Activated naive CD4-positive, alpha-beta T cell treated with anti-CD3 and anti-CD28 coated beads for 36 hours (primary cell): ENCODE results near the gene NTSR1. TPM values are rescaled to one million over a fixed set of nuclear protein-coding genes. Genes with fewer than 3 reads are reported as not detected.

ENCODE experiments used
- CTCF ChIA-PET: fragments of 350-600 bp; sonication (Branson Sonifier 250); formaldehyde crosslinking; loops from one replicate; lab custom pipeline; 2021; ENCODE audit warnings: antibody characterized with exemption; lab: Charles Lee
- DNase-seq: peaks from one replicate; pipeline ENCODE4 v3.0.0-alpha.2; 2020
- H3K27ac Mint-ChIP-seq: one replicate; pipeline ENCODE4 v1.8.0; 2021; ENCODE audit warnings: mild to moderate bottlenecking, mixed read lengths
- H3K27me3 Mint-ChIP-seq: one replicate; pipeline ENCODE4 v1.8.0; 2021; ENCODE audit warnings: low read depth, mixed read lengths
- H3K36me3 Mint-ChIP-seq: one replicate; pipeline ENCODE4 v1.8.0; 2021; ENCODE audit warnings: low read depth, mixed read lengths
- H3K4me1 Mint-ChIP-seq: one replicate; pipeline ENCODE4 v1.8.0; 2021; ENCODE audit warnings: low read depth, mixed read lengths
- H3K4me3 Mint-ChIP-seq: one replicate; pipeline ENCODE4 v1.8.0; 2021; ENCODE audit warnings: mild to moderate bottlenecking, moderate library complexity, mixed read lengths
- H3K9me3 Mint-ChIP-seq: one replicate; pipeline ENCODE4 v1.8.0; 2021; ENCODE audit warnings: mixed read lengths
- intact Hi-C: fragments of 100-400 bp; cut with micrococcal nuclease; formaldehyde crosslinking; loops from one replicate; pipeline ENCODE4 v1.15.1; 2023
- total RNA-seq, 2 experiments: library from RNA; stranded (reverse); gene quantifications; one replicate each; pipeline ENCODE4 v1.2.3, GENCODE V29; 2021

Gene NTSR1
- total RNA-seq, 2 experiments from 2014 or later, result not detected

DNA sequence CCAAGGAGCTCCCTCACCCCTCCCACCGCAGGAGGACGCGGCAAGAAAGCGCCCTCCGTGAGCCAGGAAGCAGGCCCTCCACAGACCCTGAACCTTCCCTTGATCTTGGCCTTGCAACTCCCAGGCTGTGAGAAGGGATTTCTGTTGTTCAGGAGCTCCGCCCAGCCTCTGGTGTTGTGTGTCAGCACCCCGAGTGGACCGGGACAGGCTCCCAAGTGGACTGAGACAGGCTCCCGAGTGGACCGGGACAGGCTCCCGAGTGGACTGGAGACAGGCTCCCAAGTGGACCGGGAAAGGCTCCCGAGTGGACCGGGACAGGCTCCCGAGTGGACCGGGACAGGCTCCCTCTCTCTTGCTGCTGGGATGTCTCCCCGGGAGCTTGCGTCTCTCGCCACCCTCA lies 9.3 kb upstream of the NTSR1 start:
- H3K4me3 Mint-ChIP-seq, result no peak overlapping the region
- intact Hi-C loops, result no loop called here
- peaks cover 4% of the 10 kb centered on the region for H3K4me1 Mint-ChIP-seq
- H3K36me3 Mint-ChIP-seq, result no peaks in the 10 kb centered on the region
- H3K9me3 Mint-ChIP-seq, result no peaks in the 10 kb centered on the region
- no peak overlapping the region for H3K27ac Mint-ChIP-seq
- DNase-seq, result no peak
- H3K27me3 Mint-ChIP-seq, result no peaks in the 10 kb centered on the region
- CTCF ChIA-PET, result no interaction called here

DNA sequence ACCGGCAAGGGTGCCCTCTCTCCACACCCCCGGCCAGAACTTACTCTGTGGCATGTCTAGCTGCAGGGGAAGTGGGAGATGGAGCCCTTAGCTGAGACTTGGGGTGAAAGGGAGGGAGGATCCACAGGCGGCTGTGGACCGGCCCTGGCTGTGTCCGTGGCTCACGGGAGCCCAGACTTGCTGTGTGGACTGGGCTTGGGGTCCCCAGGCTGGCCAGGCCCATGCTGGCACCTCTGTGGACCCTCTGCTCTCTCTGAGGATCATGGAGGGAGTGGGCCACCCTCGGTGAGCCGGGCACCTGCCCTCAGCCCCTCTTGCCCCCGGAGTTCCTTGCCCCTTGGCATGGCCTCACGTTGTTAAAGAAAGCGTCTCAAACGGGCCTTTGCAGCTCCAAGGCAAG lies 8.9 kb upstream of the NTSR1 start:
- CTCF ChIA-PET, result no interaction called here
- H3K27me3 Mint-ChIP-seq, result no peaks in the 10 kb centered on the region
- no peak overlapping the region for H3K27ac Mint-ChIP-seq
- peaks cover 4% of the 10 kb centered on the region for H3K4me1 Mint-ChIP-seq
- DNase-seq, result no peak
- intact Hi-C loops, result loop anchor here (5.0 kb wide), 1 partner anchor 108 kb away; no protein-coding TSS in a partner anchor
- no peaks in the 10 kb centered on the region for H3K9me3 Mint-ChIP-seq
- H3K36me3 Mint-ChIP-seq, result no peaks in the 10 kb centered on the region
- H3K4me3 Mint-ChIP-seq, result no peak overlapping the region

DNA sequence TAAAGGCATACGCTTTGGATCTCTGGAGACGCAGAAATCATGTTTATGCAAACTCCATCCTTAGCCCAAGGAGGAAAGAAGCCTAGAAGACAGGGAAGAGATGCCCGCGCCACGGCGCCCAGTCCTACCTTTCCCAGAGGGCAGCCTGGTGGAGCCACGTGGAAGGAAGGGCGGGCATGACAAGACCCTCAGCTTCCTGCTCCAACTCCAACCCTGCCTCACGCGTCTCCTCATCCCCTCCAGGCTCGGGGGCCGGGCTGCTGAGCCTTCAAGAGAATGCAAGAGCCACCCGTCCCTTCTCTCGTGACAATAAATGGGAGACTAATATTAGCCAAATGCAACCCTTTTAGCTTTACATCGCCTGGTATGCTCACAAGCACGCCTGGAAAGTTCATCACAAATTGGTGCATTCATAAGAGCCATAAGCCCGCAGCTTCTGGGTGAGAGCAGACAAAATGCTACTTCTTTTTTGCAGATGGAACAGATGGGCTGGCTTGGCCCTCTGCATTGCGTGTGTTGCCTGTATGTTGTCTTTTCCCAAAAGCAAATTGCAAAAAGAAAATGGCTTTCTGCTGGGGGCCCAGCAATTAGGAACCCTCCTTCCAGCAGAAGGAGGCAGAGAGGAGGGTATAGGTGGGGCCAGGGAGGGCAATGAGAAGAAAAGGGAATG lies 8.2 kb upstream of the NTSR1 start:
- intact Hi-C loops, result loop anchor here (5.0 kb wide), 1 partner anchor 107 kb away; no protein-coding TSS in a partner anchor
- Mint-ChIP-seq H3K27ac (no peak overlapping the region), H3K4me1 (peaks cover 4% of the 10 kb centered on the region), H3K27me3 (no peaks in the 10 kb centered on the region), H3K9me3 (no peaks in the 10 kb centered on the region), H3K36me3 (no peaks in the 10 kb centered on the region), H3K4me3 (no peak overlapping the region)
- CTCF ChIA-PET, result no interaction called here
- DNase-seq, result no peak

DNA sequence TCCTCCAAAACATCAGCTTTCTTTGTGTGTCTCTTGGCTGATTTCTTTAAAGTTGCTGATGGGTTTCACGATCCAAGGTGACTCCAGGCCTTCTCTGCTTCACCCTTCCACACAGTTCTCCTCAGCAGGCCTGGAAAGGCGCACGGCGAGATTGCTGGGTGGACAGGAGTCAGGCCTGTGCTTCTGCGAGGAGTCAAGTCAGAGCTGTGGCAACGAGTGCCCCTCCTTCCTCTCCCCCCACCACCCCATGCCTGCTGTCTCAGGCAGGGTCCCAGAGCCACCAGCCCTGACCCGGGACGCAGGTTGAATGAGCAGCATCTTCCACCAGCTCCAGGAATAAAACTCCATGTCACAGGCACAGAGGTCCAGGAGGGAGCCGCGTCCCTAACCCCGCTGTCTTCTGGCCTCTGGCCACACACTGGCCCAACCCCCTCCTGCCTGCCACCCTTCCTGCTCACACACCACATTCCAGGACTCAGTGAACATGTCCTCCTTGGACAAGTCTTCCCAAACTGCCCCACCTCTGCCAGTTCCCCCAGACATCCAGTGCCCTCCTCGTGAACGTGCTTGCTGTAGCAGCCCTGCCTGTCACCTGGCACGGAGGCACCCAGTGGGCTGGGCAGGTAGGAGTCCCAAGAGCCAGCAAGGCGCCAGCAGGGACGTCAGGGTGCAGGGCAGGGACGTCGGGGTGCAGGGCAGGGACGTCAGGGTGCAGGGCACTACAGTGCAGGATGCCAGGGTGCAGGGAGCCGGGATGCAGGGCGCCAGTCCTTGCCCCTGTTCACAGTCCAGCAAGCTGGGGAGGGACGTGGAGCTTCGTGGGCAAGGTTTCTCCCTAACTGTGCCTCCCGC lies 7.2 kb upstream of the NTSR1 start:
- no peak for DNase-seq
- CTCF ChIA-PET, result no interaction called here
- Mint-ChIP-seq H3K27ac (no peak overlapping the region), H3K36me3 (no peaks in the 10 kb centered on the region), H3K27me3 (no peaks in the 10 kb centered on the region), H3K4me3 (no peak overlapping the region), H3K9me3 (no peaks in the 10 kb centered on the region), H3K4me1 (peaks cover 3% of the 10 kb centered on the region)
- intact Hi-C loops, result loop anchor here (5.0 kb wide), 1 partner anchor 106 kb away; no protein-coding TSS in a partner anchor

DNA sequence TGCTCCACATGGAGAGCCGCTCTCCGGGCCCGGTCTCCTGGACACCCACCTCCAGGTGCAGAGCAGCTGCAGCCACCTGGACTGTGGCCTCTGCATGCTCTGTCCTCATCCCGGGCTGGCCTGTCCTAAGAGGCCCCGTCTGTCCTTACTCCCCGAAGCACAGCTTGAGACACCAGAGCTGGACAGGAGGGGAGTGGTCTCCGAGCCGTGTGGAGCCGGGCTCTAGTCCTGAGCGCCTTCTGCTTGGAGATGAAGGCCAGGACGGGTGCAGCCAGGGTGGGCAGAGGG lies 6.7 kb upstream of the NTSR1 start:
- H3K4me3 Mint-ChIP-seq, result no peak overlapping the region
- H3K9me3 Mint-ChIP-seq, result no peaks in the 10 kb centered on the region

DNA sequence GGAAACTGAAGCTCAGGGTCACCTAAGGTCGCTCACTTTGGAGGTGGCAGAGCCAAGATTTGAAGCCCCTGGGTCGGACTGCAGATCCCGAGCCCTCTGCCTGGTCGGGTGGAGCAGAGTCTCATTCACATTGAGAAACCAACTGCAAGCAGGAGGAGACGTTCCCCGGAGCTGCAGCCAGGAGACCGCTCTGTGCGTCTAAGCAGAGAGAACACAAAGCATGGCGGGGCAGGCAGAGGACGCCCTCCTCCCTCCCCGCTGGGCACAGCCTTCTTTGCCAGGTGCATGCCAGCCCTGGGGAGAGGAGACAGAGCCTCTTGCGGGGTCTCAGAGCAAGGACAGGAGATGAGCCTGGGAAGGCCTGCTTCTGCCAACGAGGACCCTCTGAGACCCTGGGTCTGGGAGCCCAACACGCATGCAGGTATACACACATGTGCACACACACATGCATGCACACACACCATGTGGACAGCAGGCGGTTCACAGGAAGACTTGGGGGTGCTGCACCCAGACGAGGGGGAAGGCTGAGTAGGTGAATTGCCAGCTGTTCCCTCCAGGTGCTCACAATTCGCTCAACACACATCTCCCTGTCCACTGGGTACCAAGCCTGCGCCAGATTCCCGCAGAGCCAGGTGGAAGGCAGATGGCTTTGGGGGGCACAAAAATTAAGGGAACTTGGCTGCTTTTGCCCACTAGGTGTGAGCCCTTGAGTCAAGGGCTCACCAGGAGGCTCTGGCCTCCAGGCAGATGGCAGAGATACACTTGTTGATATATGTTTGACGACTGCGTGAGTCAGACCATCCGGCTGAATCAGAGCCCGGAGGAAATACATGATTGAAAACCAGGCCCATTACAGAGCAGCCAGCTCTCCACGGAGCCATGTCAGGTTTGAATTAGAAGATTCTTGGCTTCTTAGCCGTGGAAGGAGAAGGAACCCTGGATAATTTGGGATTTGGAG lies 5.5 kb upstream of the NTSR1 start:
- Mint-ChIP-seq H3K27ac (no peak overlapping the region), H3K4me3 (no peak overlapping the region), H3K9me3 (no peaks in the 10 kb centered on the region), H3K36me3 (no peaks in the 10 kb centered on the region), H3K4me1 (peaks cover 6% of the 10 kb centered on the region), H3K27me3 (peaks cover 8% of the 10 kb centered on the region)
- DNase-seq, result peak; percentile 46
- CTCF ChIA-PET, result interaction anchor here (2.6 kb wide), 1 partner anchor 88 kb away, joined by 12 read pairs; no protein-coding TSS in a partner anchor
- intact Hi-C loops, result loop anchor here (1.0 to 5.0 kb wide), 2 partner anchors 88 to 104 kb away; no protein-coding TSS in a partner anchor

More for the DNA sequence above, 6.7 kb upstream of the NTSR1 start:
- no peaks in the 10 kb centered on the region for H3K36me3 Mint-ChIP-seq
- peaks cover 2% of the 10 kb centered on the region for H3K4me1 Mint-ChIP-seq
- no peaks in the 10 kb centered on the region for H3K27me3 Mint-ChIP-seq
- intact Hi-C loops, result loop anchor here (5.0 kb wide), 1 partner anchor 105 kb away; no protein-coding TSS in a partner anchor
- no peak for DNase-seq
- H3K27ac Mint-ChIP-seq, result no peak overlapping the region
- CTCF ChIA-PET, result no interaction called here

DNA sequence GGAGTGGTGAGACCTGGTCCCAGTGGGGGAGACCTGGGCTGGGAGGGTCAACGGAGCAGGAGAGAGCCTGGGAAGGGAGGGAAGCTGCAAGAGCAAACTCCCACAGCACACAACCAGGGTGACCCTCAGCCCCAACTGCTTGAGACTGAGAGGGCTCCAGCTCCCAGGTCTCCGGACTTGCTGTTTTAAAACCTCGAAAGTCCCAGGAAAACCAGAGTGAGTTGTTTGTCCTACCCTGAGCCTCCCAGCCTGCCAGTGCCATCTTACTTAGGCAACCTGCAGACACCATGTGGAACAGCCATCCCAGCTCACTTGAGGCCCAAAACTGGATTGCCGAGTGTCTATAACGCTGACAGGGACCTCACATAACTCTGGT lies 4.8 kb upstream of the NTSR1 start:
- Mint-ChIP-seq H3K36me3 (no peaks in the 10 kb centered on the region), H3K9me3 (no peaks in the 10 kb centered on the region), H3K27ac (no peak overlapping the region), H3K4me1 (peaks cover 6% of the 10 kb centered on the region), H3K4me3 (no peak overlapping the region), H3K27me3 (peaks cover 9% of the 10 kb centered on the region)
- DNase-seq, result no peak
- CTCF ChIA-PET, result interaction anchor here (2.6 kb wide), 1 partner anchor 88 kb away, joined by 12 read pairs; no protein-coding TSS in a partner anchor
- intact Hi-C loops, result loop anchor here (1.0 to 5.0 kb wide), 2 partner anchors 87 to 103 kb away; no protein-coding TSS in a partner anchor

DNA sequence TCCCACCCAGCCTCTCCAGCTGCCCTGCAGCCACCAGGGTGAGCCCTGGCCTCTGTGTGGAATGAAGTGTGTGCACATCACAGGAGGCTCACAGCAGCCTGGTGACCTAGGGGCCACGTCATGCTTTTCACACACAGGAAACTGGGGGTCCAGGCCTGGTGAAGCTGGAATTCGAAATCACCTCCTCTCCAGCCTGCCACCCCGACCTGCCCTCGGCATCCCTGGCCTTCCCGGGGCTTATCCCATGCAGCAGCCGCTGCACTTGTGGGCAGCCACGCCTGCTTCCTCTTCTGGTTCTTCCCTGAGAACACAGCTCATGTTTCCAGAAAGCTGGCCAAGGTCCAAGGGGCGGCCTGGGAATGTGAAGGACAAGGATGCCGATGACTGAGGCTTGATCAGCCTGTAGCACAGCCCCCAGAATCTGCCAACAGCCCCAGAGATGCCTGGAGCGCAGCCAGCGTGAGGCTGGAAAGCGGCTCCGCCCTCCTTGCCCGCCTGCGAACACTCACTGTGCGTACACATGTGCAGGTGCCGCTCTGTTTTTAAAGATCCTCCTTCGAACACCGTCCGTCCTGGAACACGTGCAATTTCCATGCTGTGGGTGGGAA lies 4.2 kb upstream of the NTSR1 start:
- CTCF ChIA-PET, result interaction anchor here (2.6 kb wide), 1 partner anchor 87 kb away, joined by 12 read pairs; no protein-coding TSS in a partner anchor
- peaks cover 6% of the 10 kb centered on the region for H3K4me1 Mint-ChIP-seq
- H3K4me3 Mint-ChIP-seq, result no peak overlapping the region
- H3K36me3 Mint-ChIP-seq, result no peaks in the 10 kb centered on the region
- peaks cover 12% of the 10 kb centered on the region for H3K27me3 Mint-ChIP-seq
- intact Hi-C loops, result loop anchor here (5.0 kb wide), 1 partner anchor 103 kb away; no protein-coding TSS in a partner anchor
- no peak overlapping the region for H3K27ac Mint-ChIP-seq
- no peak for DNase-seq
- no peaks in the 10 kb centered on the region for H3K9me3 Mint-ChIP-seq

DNA sequence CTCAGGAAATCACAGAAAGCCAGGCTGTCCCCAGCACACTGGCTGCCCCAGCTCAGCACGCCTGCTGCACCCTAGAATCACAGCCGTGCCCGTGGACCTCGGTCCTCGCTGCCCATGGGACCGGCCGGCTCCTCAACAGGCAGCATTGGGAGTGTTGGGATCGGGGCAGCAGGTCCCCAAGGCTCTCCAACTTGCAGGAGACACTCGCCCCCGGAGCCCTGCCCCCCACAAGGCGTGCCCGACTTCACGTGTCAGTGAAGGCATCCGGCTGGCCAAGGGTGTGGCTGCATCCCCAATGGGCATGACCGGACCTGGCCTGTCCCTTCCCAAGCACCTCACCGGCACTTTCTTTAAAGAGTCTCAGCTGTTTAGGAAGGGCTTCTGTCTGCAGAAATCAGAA lies 3.0 kb upstream of the NTSR1 start:
- no peak overlapping the region for H3K4me3 Mint-ChIP-seq
- no peaks in the 10 kb centered on the region for H3K9me3 Mint-ChIP-seq
- H3K36me3 Mint-ChIP-seq, result no peaks in the 10 kb centered on the region
- no peak for DNase-seq
- no peak overlapping the region for H3K27ac Mint-ChIP-seq
- peaks cover 23% of the 10 kb centered on the region for H3K27me3 Mint-ChIP-seq
- peaks cover 6% of the 10 kb centered on the region for H3K4me1 Mint-ChIP-seq
- intact Hi-C loops, result no loop called here
- CTCF ChIA-PET, result interaction anchor here (0.9 kb wide), 1 partner anchor 11 kb away, joined by 3 read pairs; no protein-coding TSS in a partner anchor

DNA sequence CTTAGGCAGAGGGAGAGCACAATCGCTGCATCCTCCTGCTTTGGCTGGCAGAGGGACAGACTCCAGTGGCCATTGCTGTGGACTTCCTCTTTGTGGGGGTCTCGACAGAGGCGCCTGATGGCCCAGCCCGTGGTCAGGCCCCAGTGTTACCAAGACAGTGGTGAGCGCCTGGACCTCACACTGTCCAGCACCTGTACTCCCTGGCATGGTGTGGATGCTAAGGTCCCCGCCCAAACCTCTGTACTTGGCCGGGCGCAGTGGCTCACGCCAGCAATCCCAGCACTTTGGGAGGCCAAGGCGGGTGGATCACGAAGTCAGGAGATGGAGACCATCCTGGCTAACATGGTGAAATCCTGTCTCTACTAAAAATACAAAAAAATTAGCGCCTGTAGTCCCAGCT lies 2.3 kb upstream of the NTSR1 start:
- DNase-seq, result no peak
- no peak overlapping the region for H3K27ac Mint-ChIP-seq
- no peak overlapping the region for H3K4me3 Mint-ChIP-seq
- peaks cover 23% of the 10 kb centered on the region for H3K27me3 Mint-ChIP-seq
- peaks cover 6% of the 10 kb centered on the region for H3K4me1 Mint-ChIP-seq
- H3K9me3 Mint-ChIP-seq, result no peaks in the 10 kb centered on the region
- intact Hi-C loops, result no loop called here
- no peaks in the 10 kb centered on the region for H3K36me3 Mint-ChIP-seq
- CTCF ChIA-PET, result interaction anchor here (0.9 kb wide), 1 partner anchor 12 kb away, joined by 3 read pairs; no protein-coding TSS in a partner anchor

DNA sequence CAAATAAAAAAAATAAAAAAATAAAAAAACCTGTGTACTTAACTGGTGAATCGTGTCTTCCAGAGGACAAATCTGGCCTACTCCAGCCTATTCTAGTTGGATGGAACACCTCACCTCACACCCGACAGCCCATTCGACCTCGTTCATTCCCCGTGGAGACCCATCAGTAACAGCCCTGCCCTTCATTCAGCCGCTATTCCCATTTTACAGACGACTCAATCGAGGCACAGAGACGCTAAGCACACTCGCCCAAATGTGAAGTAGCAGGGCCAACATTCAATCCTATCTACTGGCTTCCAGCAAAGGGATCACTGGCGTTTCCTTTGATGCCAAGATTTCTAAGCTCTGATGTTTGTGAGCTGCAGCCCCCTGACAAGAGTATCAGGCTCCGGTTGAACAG lies 1.8 kb upstream of the NTSR1 start:
- intact Hi-C loops, result no loop called here
- CTCF ChIA-PET, result no interaction called here
- Mint-ChIP-seq H3K9me3 (no peaks in the 10 kb centered on the region), H3K36me3 (no peaks in the 10 kb centered on the region), H3K4me3 (no peak overlapping the region), H3K27ac (no peak overlapping the region), H3K27me3 (peaks cover 23% of the 10 kb centered on the region), H3K4me1 (peaks cover 6% of the 10 kb centered on the region)
- no peak for DNase-seq
